ENCODE measurements around the gene PLXNA2. TPM values are rescaled to one million over a fixed set of nuclear protein-coding genes. Genes with fewer than 3 reads are reported as not detected.

PLXNA2 gene
- total and polyA plus RNA-seq, 2 of the 13 experiments (the other 11 are each of a cell fraction or from before 2014, with no cell fraction given) = 1.1 to 2.1 TPM

- TF ChIP-seq MTERF4 (CRISPR knock-in tag; IDR thresholded peaks at IDR 0.05) = no peak
- no peak for TF ChIP-seq HHEX (CRISPR knock-in tag; IDR thresholded peaks at IDR 0.05)
- no peak for TF ChIP-seq ZNF230 (CRISPR knock-in tag; IDR thresholded peaks at IDR 0.05)
- TF ChIP-seq FOSL1 (CRISPR knock-in tag; IDR thresholded peaks at IDR 0.05; ENCODE audit: borderline replicate concordance) = peak; percentile 38; the same call in 1 of the 2 replicates
Measured at GRCh38 chr1:208201229-208201628, 43.0 kb downstream of the PLXNA2 start (continued).

GRCh38 chr1:208200116-208200515, 44.1 kb downstream of the PLXNA2 start:
- ATAC-seq (no peak), DNase-seq (ENCODE audit: low spot score) (no peak), FAIRE-seq (no peak)
- Histone ChIP-seq H3K9me3 (ENCODE audit: low read length) (no peaks in the 10 kb centered on the region), H3K27me3 (ENCODE audit: control insufficient read depth in 1 of 2, insufficient read depth in 2 of 2, low read length in 2 of 2) (no peaks in the 10 kb centered on the region), H3K9ac (ENCODE audit: insufficient read depth, low read depth, low read length) (no peak overlapping the region), H3K4me3 (replicated peaks in 1 of 3; ENCODE audit: insufficient read depth in 1 of 3, low read depth in 2 of 3, low read length in 3 of 3) (no peak overlapping the region), H2AFZ (ENCODE audit: low read length) (no peak overlapping the region), H3K36me3 (replicated peaks in 1 of 2; ENCODE audit: control insufficient read depth in 1 of 2, insufficient read depth in 2 of 2, low read length in 2 of 2) (no peaks in the 10 kb centered on the region), H3K4me1 (ENCODE audit: insufficient read depth, low read length) (peaks cover 39% of the 10 kb centered on the region), H4K20me1 (ENCODE audit: insufficient read depth, low read length) (no peaks in the 10 kb centered on the region), H3K4me2 (ENCODE audit: low read depth, low read length) (no peak overlapping the region), H3K79me2 (ENCODE audit: insufficient read depth, low read length) (no peaks in the 10 kb centered on the region), H3K27ac (ENCODE audit: extremely low read length, insufficient read depth, low read length) (no peak overlapping the region)
- TF ChIP-seq ZNF280D (CRISPR knock-in tag; IDR thresholded peaks at IDR 0.05) = no peak
- TF ChIP-seq ZNF317 (CRISPR knock-in tag; IDR thresholded peaks at IDR 0.05) = no peak
- TF ChIP-seq ZNF646 (CRISPR knock-in tag; IDR thresholded peaks at IDR 0.05) = no peak
- no peak for TF ChIP-seq ZNF878 (CRISPR knock-in tag; IDR thresholded peaks at IDR 0.05)
- TF ChIP-seq ZNF775 (CRISPR knock-in tag; IDR thresholded peaks at IDR 0.05; ENCODE audit: borderline replicate concordance) = no peak
- TF ChIP-seq PLRG1 (conservative IDR thresholded peaks at IDR 0.05) = no peak
- TF ChIP-seq HDAC1 (CRISPR knock-in tag; IDR thresholded peaks at IDR 0.05) = no peak
- no peak for TF ChIP-seq KLF16 (CRISPR knock-in tag; IDR thresholded peaks at IDR 0.05)
- ChIA-PET POLR2A (no interaction called here), CTCF (ENCODE audit: low intra/inter-chr PET ratio, low total read pairs) (no interaction called here)
- 100% methylated on average over 2 of the region's 2 CpGs for WGBS (ENCODE audit: low lambda C conversion rate)
- in situ Hi-C loops (cut with HindIII; ENCODE audit: extremely low pct_ligation_motif_present, low pct_unique_long_range_greater_than_20kb) = no loop called here
- no TSS peak for BruUV-seq (replicated peaks)
- intact Hi-C loops (cut with micrococcal nuclease; ENCODE audit: unreplicated experiment) = no loop called here

Data from HepG2 (cell line).